NCI-H226 (cell line): ENCODE results near the gene ISY1.

Experiments
- DNase-seq: peaks from one replicate; pipeline ENCODE4 v3.0.0-alpha.2; 2015

Gene ISY1

GRCh38 chr3:129085818-129086217 lies 75.0 kb downstream of the ISY1 start:
- DNase-seq = no peak

GRCh38 chr3:129085165-129085715 lies 75.6 kb downstream of the ISY1 start:
- no peak for DNase-seq

- no peak for DNase-seq
These were observed 76.4 kb downstream of the ISY1 start for GRCh38 chr3:129084501-129084900.

GRCh38 chr3:129082026-129082425 lies 78.8 kb downstream of the ISY1 start:
- no peak for DNase-seq

GRCh38 chr3:129081503-129081902 lies 79.4 kb downstream of the ISY1 start:
- DNase-seq = no peak

- DNase-seq = no peak
These were observed 82.4 kb downstream of the ISY1 start for GRCh38 chr3:129078510-129078909.
